IMR-90 (cell line): ENCODE data around the gene NEUROD2. TPM values are rescaled to one million over a fixed set of nuclear protein-coding genes. Genes with fewer than 3 reads are reported as not detected.

ENCODE experiments used
- ATAC-seq: fragments of 200-7000 bp; cut with Tn5 transposase; 2 replicates; pipeline ENCODE4 v1.9.1; 2020; ENCODE audit warnings: low read depth, mild to moderate bottlenecking, moderate library complexity
- BruUV-seq: library from RNA; stranded (reverse); fragments of 400-500 nt; replicated peaks from 2 replicates; lab custom pipeline; 2021; lab: Mats Ljungman, UMichigan
- CTCF ChIA-PET: fragments of 300-600 bp; formaldehyde crosslinking; extraction: SDS; loops from one replicate; lab custom pipeline; 2021; ENCODE audit warnings: antibody characterized with exemption; lab: Yijun Ruan, JAX
- POLR2A ChIA-PET: fragments of 300-600 bp; sonication (Branson Sonifier 250); formaldehyde crosslinking; loops from one replicate; lab custom pipeline; 2022; ENCODE audit warnings: antibody characterized with exemption; ENCODE audit not compliant: unreplicated experiment; lab: Charles Lee
- DNase-seq: peaks from one replicate; pipeline ENCODE4 v3.0.0; 2013
- H2AFZ ChIP-seq: replicated peaks from 2 replicates; pipeline ENCODE3; 2013; ENCODE audit warnings: low read length, mild to moderate bottlenecking; ENCODE audit not compliant: poor library complexity
- H2AK5ac ChIP-seq: 2 replicates; pipeline ENCODE4 v1.6.1; 2013; ENCODE audit warnings: low read depth, low read length, inconsistent platforms
- H2AK9ac ChIP-seq: replicated peaks from 2 replicates; pipeline ENCODE3; 2013; ENCODE audit warnings: mild to moderate bottlenecking, low read depth, low read length, moderate library complexity; ENCODE audit not compliant: poor library complexity
- H2BK120ac ChIP-seq: 2 replicates; pipeline ENCODE4 v1.6.1; 2013; ENCODE audit warnings: low read depth, low read length, inconsistent platforms
- H2BK15ac ChIP-seq: 3 replicates; pipeline ENCODE4 v1.6.1; 2013; ENCODE audit warnings: low read depth, low read length, inconsistent platforms
- H2BK20ac ChIP-seq: 2 replicates; pipeline ENCODE4 v1.6.1; 2013; ENCODE audit warnings: low read depth, mild to moderate bottlenecking, inconsistent platforms, low read length, moderate library complexity
- H2BK5ac ChIP-seq: 2 replicates; pipeline ENCODE4 v1.6.1; 2013; ENCODE audit warnings: mild to moderate bottlenecking, low read depth, low read length, inconsistent platforms; ENCODE audit not compliant: poor library complexity, severe bottlenecking
- H3K14ac ChIP-seq: replicated peaks from 2 replicates; pipeline ENCODE4 v1.6.1; 2013; ENCODE audit warnings: low read depth, low read length, inconsistent platforms
- H3K18ac ChIP-seq: 2 replicates; pipeline ENCODE4 v1.6.1; 2013; ENCODE audit warnings: low read depth, low read length, control low read depth
- H3K23ac ChIP-seq: 2 replicates; pipeline ENCODE4 v1.6.1; 2013; ENCODE audit warnings: low read depth, low read length, inconsistent platforms
- H3K27ac ChIP-seq: 2 replicates; pipeline ENCODE4 v1.5.1; 2013; ENCODE audit warnings: mild to moderate bottlenecking, control low read depth, low read length; ENCODE audit not compliant: insufficient read depth
- H3K27me3 ChIP-seq: 2 replicates; pipeline ENCODE4 v1.6.1; 2013; ENCODE audit warnings: low read length; ENCODE audit not compliant: control insufficient read depth, insufficient read depth
- H3K36me3 ChIP-seq: 2 replicates; pipeline ENCODE4 v1.6.1; 2013; ENCODE audit warnings: low read length, mixed read lengths; ENCODE audit not compliant: control insufficient read depth, insufficient read depth
- H3K4ac ChIP-seq: 2 replicates; pipeline ENCODE4 v1.6.1; 2013; ENCODE audit warnings: low read depth, low read length, inconsistent platforms
- H3K4me1 ChIP-seq: 2 replicates; pipeline ENCODE4 v1.6.1; 2013; ENCODE audit warnings: low read length, mixed read lengths; ENCODE audit not compliant: control insufficient read depth, insufficient read depth
- H3K4me2 ChIP-seq: 2 replicates; pipeline ENCODE4 v1.6.1; 2013; ENCODE audit warnings: low read depth, mild to moderate bottlenecking, control low read depth, low read length, moderate library complexity
- H3K4me3 ChIP-seq: 2 replicates; pipeline ENCODE4 v1.5.1; 2013; ENCODE audit warnings: low read depth, mild to moderate bottlenecking, control low read depth, low read length, moderate library complexity; ENCODE audit not compliant: insufficient read depth
- H3K56ac ChIP-seq: 2 replicates; pipeline ENCODE4 v1.6.1; 2013; ENCODE audit warnings: low read length, inconsistent platforms; ENCODE audit not compliant: insufficient read depth; ENCODE audit errors: extremely low read depth
- H3K79me1 ChIP-seq, 2 experiments: 2 replicates each; pipeline ENCODE4 v1.6.1; 2013; ENCODE audit warnings: low read length in 2 of 2, inconsistent platforms in 1 of 2, low read depth in 1 of 2
- H3K9ac ChIP-seq: 2 replicates; pipeline ENCODE4 v1.6.1; 2013; ENCODE audit warnings: low read depth, low read length, control low read depth
- H3K9me1 ChIP-seq: 2 replicates; pipeline ENCODE4 v1.6.1; 2013; ENCODE audit warnings: low read length, inconsistent platforms; ENCODE audit not compliant: insufficient read depth
- H3K9me3 ChIP-seq: 2 replicates; pipeline ENCODE4 v1.6.1; 2013; ENCODE audit warnings: low read length; ENCODE audit not compliant: control insufficient read depth, insufficient read depth
- H4K20me1 ChIP-seq: 2 replicates; pipeline ENCODE4 v1.6.1; 2013; ENCODE audit warnings: low read length, inconsistent platforms; ENCODE audit not compliant: insufficient read depth
- H4K5ac ChIP-seq: 2 replicates; pipeline ENCODE4 v1.6.1; 2013; ENCODE audit warnings: mild to moderate bottlenecking, low read depth, low read length, control low read depth
- H4K8ac ChIP-seq, 2 experiments: 2 replicates each; pipeline ENCODE4 v1.6.1; 2013; ENCODE audit warnings: low read depth in 2 of 2, low read length in 2 of 2, control low read depth in 1 of 2, inconsistent platforms in 1 of 2
- H4K91ac ChIP-seq: 2 replicates; pipeline ENCODE4 v1.6.1; 2013; ENCODE audit warnings: low read depth, low read length, inconsistent platforms; ENCODE audit not compliant: insufficient read depth
- BHLHE40 ChIP-seq: fragments of 150-350 bp; IDR thresholded peaks from 2 replicates; pipeline ENCODE4 v1.6.1; 2016; ENCODE audit warnings: mild to moderate bottlenecking, low read depth, low read length
- SMC3 ChIP-seq: fragments of 150-350 bp; IDR thresholded peaks from 2 replicates; pipeline ENCODE4 v1.6.1; 2016; ENCODE audit warnings: low read depth, mild to moderate bottlenecking, antibody characterized with exemption, low read length, moderate library complexity
- WGBS, 2 experiments: methylation state at CpG; one replicate each; pipeline versions ENCODE4 v1.1.5 to v1.1.7; 2013; ENCODE audit warnings: missing lambda C conversion rate in 2 of 2; ENCODE audit not compliant: insufficient read length in 1 of 2; ENCODE audit errors: extremely low coverage in 2 of 2; 5-methylcytosine and 5-hydroxymethylcytosine counted together
- dilution Hi-C: fragments of 300-500 bp; cut with HindIII; formaldehyde crosslinking; loops from one replicate; pipeline ENCODE4 v1.14.3; 2018; ENCODE audit warnings: low sequenced_read_pairs; ENCODE audit not compliant: unreplicated experiment
- in situ Hi-C: fragments of 300-500 bp; cut with MboI; formaldehyde crosslinking; loops from 3 replicates; pipeline ENCODE4 v1.14.3; 2019; ENCODE audit warnings: low sequenced_read_pairs, inconsistent platforms, mixed read lengths
- intact Hi-C: fragments of 100-400 bp; cut with micrococcal nuclease; formaldehyde crosslinking; loops from 2 replicates; pipeline ENCODE4 v1.10.0; 2022
- polyA plus RNA-seq, 3 experiments: library from polyadenylated mRNA; depleted of rRNA; stranded (reverse); fragments of >200 nt; gene quantifications; 2 replicates each; pipeline ENCODE4 v1.2.3, GENCODE V29; 2012; ENCODE audit warnings: low replicate concordance in 1 of 3
- total RNA-seq: library from RNA; depleted of rRNA; stranded (reverse); fragments of >200 nt; gene quantifications from 2 replicates; pipeline ENCODE4 v1.2.3, GENCODE V29; 2012

NEUROD2 gene
- total and polyA plus RNA-seq, 2 of the 4 experiments (the other 2 are of a cell fraction) = not detected

DNA sequence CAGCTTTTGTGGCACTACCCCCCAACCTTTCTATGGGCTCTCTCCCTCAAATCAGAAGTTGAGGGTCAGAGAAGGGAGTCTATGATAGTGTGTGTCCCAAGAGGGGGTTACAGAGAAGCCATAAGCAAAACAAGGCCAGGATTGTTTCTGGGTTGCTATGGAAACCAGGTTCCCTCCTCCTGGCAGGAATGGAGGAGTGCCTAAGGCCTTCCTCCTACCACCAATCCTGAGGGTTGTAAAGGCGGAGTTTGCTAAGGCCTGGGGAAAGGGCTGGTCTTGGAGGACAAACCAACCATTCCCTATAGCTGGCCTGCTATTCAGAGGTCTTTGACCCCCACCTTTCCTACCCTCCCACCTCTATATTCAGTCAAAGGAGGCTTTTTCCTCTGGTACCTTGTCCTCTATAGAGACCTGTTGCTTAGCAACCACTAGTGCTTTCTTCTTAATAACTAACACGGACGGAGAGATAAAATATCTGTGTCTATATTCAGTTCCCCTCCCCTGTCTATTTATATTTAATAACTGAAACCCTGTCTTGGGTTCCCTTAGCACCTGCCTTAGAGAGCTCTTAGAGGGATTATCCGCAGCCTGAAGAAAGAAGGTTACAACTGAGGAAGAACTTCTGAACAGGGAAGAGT lies 43.4 kb downstream of the NEUROD2 start:
- dilution Hi-C loops (no loop called here), in situ Hi-C loops (no loop called here), intact Hi-C loops (no loop called here)
- Histone ChIP-seq H3K23ac (no peak overlapping the region), H3K27ac (no peak overlapping the region), H4K91ac (no peak overlapping the region), H2BK20ac (no peak overlapping the region), H3K9me1 (0 out of 2 replicates have a peak, but pooled peaks cover 2% of the 10 kb centered on the region), H2AFZ (no peak overlapping the region), H3K9me3 (no peaks in the 10 kb centered on the region), H4K20me1 (no peaks in the 10 kb centered on the region), H2BK15ac (no peak overlapping the region), H2BK120ac (no peak overlapping the region), H3K4me1 (no peaks in the 10 kb centered on the region), H3K4me3 (no peak overlapping the region), H3K56ac (no peak overlapping the region), H2BK5ac (no peak overlapping the region), H4K8ac (no peak overlapping the region), H3K9ac (no peak overlapping the region), H3K27me3 (no peaks in the 10 kb centered on the region), H3K4me2 (no peak overlapping the region), H3K36me3 (peaks cover 23% of the 10 kb centered on the region), H2AK9ac (no peak overlapping the region), H3K79me1 (no peaks in the 10 kb centered on the region), H4K5ac (no peak overlapping the region), H3K4ac (no peak overlapping the region), H2AK5ac (no peak overlapping the region), H3K14ac (no peak overlapping the region), H3K18ac (no peak overlapping the region)
- POLR2A ChIA-PET = no interaction called here
- no CpG with 5 or more reads among the region's 4 CpGs for WGBS, 2 experiments
- CTCF ChIA-PET = no interaction called here
- no peak for ATAC-seq
- TF ChIP-seq SMC3 = no peak
- TF ChIP-seq BHLHE40 = no peak
- no TSS peak for BruUV-seq
- no peak for DNase-seq
